ENCODE results near the gene FAF2. TPM values are rescaled to one million over a fixed set of nuclear protein-coding genes. Genes with fewer than 3 reads are reported as not detected.

Gene FAF2
- 27.4 and 30.0 TPM in 2 replicates for total RNA-seq

GRCh38 chr5:176447978-176448608, at the start of gene FAF2:
Gene FAF2 (plus strand): TSS chr5:176448385. CDS start chr5:176448408, 23 bp downstream.

GRCh38 chr5:176415952-176416924, 31.9 kb upstream of the FAF2 start, which contains the start of gene CLTB:
Gene CLTB (minus strand): TSS chr5:176416539. CDS start chr5:176416363, 176 bp downstream.

DNA sequence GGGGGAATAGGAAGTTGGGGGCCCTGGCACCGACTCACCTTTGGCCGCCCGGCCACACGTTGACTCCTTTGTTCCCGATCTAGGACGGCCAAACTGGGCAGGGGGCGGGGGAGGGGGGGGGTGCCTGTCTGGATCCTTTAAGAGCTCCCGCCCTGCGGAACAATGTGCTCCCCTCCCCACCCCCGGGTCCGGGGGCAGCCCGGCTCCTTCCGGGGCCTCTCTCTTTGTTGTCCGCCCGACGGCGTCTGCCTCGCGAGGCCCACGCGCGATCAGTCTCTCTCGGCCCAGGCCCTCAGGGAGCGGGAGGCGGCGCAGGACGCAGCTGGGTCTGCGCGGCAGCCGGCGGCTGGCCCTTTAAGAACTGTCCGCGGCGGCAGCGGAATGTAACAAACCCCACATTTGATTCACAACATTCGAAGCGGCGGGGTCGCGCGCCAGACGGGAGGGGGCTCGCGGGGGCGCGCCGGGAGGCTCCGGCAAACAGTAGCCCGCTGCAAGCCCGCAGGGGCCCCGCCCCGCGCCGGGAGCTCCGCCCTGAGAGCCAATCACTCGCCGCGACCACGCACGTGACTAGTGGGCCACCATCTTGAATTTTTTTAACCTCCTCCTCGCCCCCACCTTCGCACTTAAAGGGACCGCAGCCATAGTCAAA, 88.8 kb downstream of the FAF2 start, which contains the start of gene RNF44:
TSS of gene RNF44 (minus strand) at position 501 of the 652 bp plus-strand sequence. CDS start 4,930 bp downstream, outside the sequence.

GRCh38 chr5:176548967-176549444, 100.8 kb downstream of the FAF2 start, which contains the start of gene CDHR2:
Gene CDHR2 (plus strand): TSS chr5:176549342. CDS start chr5:176565353, 16,011 bp downstream.

Other genes starting within 250 kb of the FAF2 start
- gene SIMC1, start 210.0 kb upstream of the FAF2 start, total RNA-seq, result 9.1 and 11.9 TPM in 2 replicates
- 102 and 117 TPM in 2 replicates for gene KIAA1191, start 86.6 kb upstream of the FAF2 start, total RNA-seq
- 7.5 and 15.3 TPM in 2 replicates for gene ARL10, start 82.9 kb upstream of the FAF2 start, total RNA-seq
- 10.4 and 25.9 TPM in 2 replicates for gene NOP16, start 59.8 kb upstream of the FAF2 start, total RNA-seq
- gene HIGD2A, start 59.6 kb upstream of the FAF2 start, total RNA-seq, result 131 and 202 TPM in 2 replicates
- gene CLTB, start 31.8 kb upstream of the FAF2 start, total RNA-seq, result 85.2 and 90.8 TPM in 2 replicates
- gene RNF44, start 89.0 kb downstream of the FAF2 start, total RNA-seq, result 12.4 and 31.3 TPM in 2 replicates
- not detected in 2 replicates for gene CDHR2, start 101.0 kb downstream of the FAF2 start, total RNA-seq
- 7.6 and 37.2 TPM in 2 replicates for gene GPRIN1, start 161.8 kb downstream of the FAF2 start, total RNA-seq
- not detected in 2 replicates for gene SNCB, start 182.1 kb downstream of the FAF2 start, total RNA-seq
- gene EIF4E1B, start 182.3 kb downstream of the FAF2 start, total RNA-seq, result not detected in 2 replicates
- 35.8 and 50.2 TPM in 2 replicates for gene TSPAN17, start 199.1 kb downstream of the FAF2 start, total RNA-seq

Measured in mesangial cell (primary cell).